SK-N-MC (cell line): ENCODE data around the gene STIL.

Experiments
- EZH2 ChIP-seq: fragments of 200-600 bp; sonication (generic); IDR thresholded peaks from one replicate; pipeline ENCODE4 v1.6.1; 2017; ENCODE audit warnings: antibody characterized with exemption
- FOXP2 ChIP-seq: optimal IDR thresholded peaks from 2 replicates; pipeline ENCODE3; 2011; ENCODE audit warnings: mild to moderate bottlenecking, moderate library complexity; ENCODE audit not compliant: insufficient read depth; ENCODE audit errors: extremely low read length, control extremely low read depth
- POLR2AphosphoS5 ChIP-seq: IDR thresholded peaks from 2 replicates; pipeline ENCODE4 v1.6.1; 2012; ENCODE audit warnings: mild to moderate bottlenecking, low read depth, low read length, borderline replicate concordance

DNA sequence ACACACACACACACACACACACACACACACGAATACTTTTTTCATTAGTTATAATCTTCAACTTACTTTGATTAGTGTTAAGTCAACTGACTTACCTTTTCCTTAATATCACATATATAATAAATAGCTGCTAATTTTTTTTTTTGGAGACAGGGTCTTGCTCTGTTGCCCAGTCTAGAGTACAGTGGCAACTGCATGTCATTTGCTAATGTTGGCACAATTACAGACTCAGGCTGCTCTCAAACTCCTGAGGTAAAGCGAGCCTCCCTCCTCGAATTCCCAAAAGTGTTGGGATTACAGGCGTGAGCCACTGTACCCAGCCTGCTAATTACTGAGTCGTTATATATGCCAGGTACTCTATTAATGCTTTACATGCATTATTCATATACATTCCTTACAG is 61.2 kb downstream of the STIL start:
- TF ChIP-seq EZH2, result no peak
- TF ChIP-seq POLR2AphosphoS5, result no peak
- no peak for TF ChIP-seq FOXP2
